ENCODE data around the gene NECAP2.
"Not testable (repeated sequence)": the region's sequence is repeated elsewhere in the genome, so short reads cannot be mapped to it uniquely, and the experiment has no call there.

The NECAP2 gene

GRCh38 chr1:16461681-16462080 lies 21.2 kb downstream of the NECAP2 start:
- DNase-seq, result no peak

DNA sequence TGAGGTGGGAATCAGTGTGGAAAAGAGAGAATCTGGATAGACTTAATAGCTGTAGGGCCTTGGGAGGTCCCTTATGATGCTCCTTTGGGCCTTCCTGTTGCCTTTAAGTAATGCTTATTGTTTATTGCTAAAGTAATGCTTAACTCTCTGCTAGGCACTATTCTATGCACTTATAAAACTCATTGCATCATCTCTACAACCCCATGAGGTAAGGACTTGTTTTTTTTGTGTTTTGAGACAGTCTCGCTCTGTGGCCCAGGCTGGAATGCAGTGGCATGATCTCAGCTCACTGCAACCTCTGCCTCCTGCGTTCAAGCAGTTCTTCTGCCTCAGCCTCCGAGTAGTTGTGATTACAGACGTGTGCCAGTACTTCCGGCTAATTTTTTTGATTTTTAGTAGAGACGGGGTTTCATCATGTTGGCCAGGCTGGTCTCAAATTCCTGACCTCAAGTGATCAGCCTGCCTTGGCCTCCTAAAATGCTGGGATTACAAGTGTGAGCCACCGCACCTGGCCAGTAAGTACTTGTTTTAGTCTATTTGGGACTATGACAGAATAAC lies 22.3 kb downstream of the NECAP2 start:
- no peak for DNase-seq

DNA sequence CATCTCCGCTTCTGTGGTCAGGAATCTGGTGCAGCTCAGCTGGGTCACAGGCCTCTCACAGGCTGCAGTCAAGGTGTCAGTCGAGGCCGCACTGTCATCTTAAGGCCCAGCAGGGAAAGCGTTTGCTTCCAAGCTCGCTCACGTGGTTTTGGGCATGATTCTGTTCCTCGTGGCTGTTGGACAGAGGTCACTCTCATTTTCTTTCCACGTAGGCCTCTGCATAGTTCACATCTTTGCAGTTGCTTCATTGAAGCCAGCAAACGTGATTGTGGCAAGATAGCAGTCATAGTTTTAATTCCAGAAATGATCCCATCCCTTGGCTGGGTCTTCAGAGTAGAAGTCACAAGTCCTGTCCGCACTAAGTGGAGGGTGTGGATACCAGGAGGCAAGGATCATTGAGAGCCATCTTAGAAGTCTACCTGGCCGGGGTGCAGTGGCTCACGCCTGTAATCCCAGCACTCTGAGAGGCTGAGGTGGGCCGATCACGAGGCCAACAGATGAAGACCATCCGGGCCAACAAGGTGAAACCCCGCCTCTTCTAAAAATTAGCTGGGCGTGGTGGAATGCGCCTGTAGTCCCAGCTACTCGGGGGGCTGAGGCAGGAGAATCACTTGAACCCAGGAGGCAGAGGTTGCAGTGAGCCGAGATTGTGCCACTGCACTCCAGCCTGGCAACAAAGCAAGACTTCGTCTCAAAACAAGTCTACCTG lies 24.5 kb downstream of the NECAP2 start:
- DNase-seq, result no peak

DNA sequence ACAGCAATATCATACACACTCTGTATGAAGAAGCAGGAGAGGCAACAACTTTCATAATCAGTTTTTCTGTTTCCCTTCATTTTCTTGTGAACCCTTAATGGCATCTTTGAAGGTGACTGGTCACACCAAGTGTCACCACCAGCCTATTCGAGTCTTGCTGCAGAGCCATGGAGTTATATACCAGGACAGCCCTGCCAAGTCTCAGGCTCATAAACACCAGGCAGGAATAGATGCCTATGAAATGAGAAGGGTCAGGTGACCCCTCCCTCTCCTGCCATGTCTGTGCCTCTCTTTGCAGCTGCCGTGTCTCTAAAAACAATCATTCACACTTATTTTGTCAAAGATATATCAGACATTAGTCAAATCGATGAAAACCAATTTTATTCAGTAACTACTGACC lies 28.0 kb downstream of the NECAP2 start:
- no peak for DNase-seq

GRCh38 chr1:16474166-16474800 lies 33.8 kb downstream of the NECAP2 start:
- DNase-seq, result no peak

DNA sequence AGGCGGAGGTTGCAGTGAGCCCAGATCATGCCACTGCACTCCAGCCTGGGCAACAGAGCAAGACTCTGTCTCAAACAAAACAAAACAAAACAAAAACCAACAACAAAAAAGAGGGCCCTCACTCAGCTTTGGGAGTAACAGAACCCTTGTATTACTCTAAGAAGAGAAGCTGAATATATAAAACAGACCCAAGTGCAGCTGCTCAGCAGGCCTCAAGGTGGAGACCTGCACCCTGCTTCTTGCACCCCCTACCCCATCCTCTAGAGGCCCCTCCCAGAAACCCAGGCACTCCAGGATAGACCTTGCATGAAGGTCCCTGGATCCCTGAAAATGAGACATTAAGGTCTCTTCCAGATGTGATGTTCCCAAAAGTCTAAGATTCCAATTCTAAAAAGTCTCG lies 34.4 kb downstream of the NECAP2 start:
- not testable (repeated sequence) for DNase-seq

- DNase-seq, result not testable (repeated sequence)
These were observed 35.5 kb downstream of the NECAP2 start for GRCh38 chr1:16475771-16476770.

DNA sequence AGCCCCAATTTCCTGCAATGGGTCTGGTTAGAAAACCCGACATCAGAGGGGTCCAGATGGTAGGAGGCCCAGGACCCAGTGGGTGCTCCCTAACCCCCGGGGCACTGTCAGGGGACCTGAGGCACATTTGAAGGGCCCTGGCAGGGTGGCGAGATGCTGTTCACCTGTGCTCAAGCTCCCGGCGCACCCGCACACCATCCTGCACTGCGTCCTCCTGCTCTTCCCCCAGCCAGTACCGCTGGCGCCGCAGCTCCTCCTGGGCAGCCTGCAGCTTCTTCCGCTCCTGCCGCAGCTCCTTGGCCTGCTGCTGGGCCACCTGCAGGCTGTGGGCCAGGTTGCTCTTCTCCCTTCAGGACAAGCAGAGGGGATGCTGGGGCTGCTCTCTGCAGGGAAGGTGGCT lies 37.6 kb downstream of the NECAP2 start:
- DNase-seq, result no peak

GRCh38 chr1:16483146-16483545 lies 42.6 kb downstream of the NECAP2 start:
- not testable (repeated sequence) for DNase-seq

- not testable (repeated sequence) for DNase-seq
These were observed 43.3 kb downstream of the NECAP2 start for GRCh38 chr1:16483639-16484500.

- DNase-seq, result no peak
These were observed 43.9 kb downstream of the NECAP2 start for GRCh38 chr1:16484501-16484835.

DNA sequence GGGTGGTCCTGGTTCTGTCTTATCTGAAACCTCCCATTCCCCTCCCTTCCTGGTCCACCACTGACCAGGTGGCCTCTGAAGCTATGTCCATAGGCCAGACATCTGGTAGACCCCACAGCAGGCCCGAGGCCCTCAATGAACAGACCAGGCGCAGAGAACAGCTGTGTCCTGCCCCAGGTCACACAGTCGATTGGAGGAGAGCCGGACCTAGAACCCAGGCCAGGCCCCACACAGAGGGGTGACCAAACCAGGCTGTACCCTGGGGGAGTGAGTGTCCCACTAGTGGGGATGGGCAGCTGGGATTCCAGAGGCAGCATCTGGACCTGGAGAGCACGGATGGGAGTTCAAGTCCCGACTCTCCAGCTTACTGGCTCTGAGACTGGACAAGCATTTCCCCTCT lies 44.4 kb downstream of the NECAP2 start:
- no peak for DNase-seq

GRCh38 chr1:16486316-16486715 lies 45.8 kb downstream of the NECAP2 start:
- not testable (repeated sequence) for DNase-seq

DNA sequence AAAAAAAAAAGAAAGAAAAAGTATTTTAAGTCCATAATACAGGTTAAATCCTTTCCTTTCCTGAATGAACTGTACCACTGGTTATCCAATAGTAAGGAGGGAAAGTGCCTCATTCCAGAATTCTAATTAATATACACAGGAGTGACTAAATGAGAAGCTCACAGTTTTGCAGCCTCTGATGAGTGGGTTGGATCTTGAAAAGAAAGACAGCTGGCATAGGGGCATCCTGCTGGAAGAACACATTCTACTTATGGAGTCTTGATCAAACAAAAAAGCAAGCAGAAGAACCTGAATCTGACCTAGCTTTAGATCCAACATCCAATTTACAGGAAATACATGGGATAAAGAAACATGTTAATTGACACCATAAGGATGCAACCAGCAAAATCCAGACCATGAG lies 46.5 kb downstream of the NECAP2 start:
- DNase-seq, result not testable (repeated sequence)

- DNase-seq, result not testable (repeated sequence)
These were observed 48.8 kb downstream of the NECAP2 start for GRCh38 chr1:16489195-16489880.

DNA sequence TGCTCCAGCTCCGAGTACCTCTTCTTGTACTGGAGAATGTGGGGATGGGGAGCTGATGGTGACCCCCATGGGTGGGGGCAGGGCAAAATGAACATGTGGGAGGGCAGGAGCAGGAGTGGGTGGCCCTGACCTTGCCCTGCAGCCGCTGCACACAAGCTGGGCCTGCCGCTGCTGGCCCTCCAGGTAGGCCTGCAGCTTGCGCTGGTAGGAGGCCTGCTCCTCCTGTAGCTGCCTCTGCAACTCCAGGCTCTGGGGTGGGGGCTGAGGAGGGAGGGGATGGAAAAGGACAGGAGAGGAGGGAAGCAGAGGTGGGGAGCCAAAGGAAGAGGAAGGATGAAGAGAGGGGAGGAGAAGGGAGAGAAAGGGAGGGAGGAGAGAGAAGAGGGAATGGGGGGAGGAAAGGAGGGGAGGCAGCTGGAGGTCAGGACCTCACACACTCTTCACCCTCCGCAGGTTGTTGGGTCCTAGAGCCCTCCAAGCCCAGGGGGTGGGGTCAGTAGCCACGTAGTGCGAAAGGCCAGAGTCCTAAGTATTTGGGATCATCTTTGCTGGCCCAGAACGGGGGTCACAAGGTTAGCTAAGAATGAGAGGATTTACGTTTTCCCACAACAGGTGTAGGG lies 50.6 kb downstream of the NECAP2 start:
- DNase-seq, result no peak

- not testable (repeated sequence) for DNase-seq
These were observed 52.4 kb downstream of the NECAP2 start for GRCh38 chr1:16492937-16493336.

DNA sequence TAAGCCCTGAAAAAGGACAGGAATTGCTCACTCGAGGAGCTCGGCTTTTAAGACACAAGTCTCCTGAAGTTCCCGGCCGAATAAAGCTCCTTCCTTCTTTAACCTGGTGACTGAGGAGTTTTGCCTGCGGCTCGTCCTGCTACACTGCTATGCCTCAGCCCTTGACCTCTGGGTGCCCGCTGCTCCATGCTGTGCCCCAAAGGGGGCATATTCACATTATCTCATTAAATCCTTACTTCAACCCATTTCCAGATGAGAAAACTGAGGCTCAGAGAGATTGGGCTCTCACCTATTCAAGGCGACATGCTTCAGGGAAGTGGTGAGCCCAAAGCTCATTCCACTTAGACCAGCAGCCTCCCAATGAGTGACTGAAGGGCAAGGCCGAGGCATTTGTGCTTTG lies 53.2 kb downstream of the NECAP2 start:
- not testable (repeated sequence) for DNase-seq

GRCh38 chr1:16497474-16497904 lies 57.0 kb downstream of the NECAP2 start:
- DNase-seq, result peak in 1 of 2 donors; percentile 15

DNA sequence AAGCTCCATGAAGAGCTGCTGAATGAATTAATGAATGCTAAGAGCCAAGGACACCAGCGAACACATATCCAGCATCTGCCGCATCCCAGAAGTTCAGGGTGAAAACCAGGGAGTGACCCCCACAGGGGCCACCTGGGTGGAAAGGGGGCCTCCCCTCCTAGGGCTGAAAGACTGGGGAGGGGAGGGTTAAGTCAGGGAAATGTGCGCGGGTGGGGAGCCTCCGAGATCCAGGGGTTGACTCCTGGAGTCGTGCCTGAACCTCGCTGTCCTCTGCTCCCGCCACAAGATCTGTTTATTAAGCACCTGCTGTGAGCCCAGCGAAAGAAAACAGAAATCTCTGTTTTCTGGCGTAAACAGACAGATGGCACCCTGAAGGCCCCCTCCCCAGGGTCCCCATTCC lies 57.5 kb downstream of the NECAP2 start:
- not testable (repeated sequence) for DNase-seq

All from CD4-positive, alpha-beta T cell treated with Interferon alpha-2 for 1 hour (primary cell).